Measurements from ENCODE around the gene MAGEA2.
"Not testable (repeated sequence)": the region's sequence is repeated elsewhere in the genome, so short reads cannot be mapped to it uniquely, and the experiment has no call there.

Gene MAGEA2, protein sequence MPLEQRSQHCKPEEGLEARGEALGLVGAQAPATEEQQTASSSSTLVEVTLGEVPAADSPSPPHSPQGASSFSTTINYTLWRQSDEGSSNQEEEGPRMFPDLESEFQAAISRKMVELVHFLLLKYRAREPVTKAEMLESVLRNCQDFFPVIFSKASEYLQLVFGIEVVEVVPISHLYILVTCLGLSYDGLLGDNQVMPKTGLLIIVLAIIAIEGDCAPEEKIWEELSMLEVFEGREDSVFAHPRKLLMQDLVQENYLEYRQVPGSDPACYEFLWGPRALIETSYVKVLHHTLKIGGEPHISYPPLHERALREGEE

GRCh38 chrX:152753686-152754650, at the start of gene MAGEA2:
TSS of gene MAGEA2 (minus strand) at chrX:152753842. CDS start at chrX:152751363, 2,479 bp downstream.
- not testable (repeated sequence) for DNase-seq

GRCh38 chrX:152798945-152799344, 45.3 kb upstream of the MAGEA2 start:
- no peak for DNase-seq

GRCh38 chrX:152787062-152787461, 33.4 kb upstream of the MAGEA2 start:
- not testable (repeated sequence) for DNase-seq

GRCh38 chrX:152769549-152770289, 16.1 kb upstream of the MAGEA2 start, which contains the start of gene MAGEA6:
TSS of gene MAGEA6 (minus strand) at chrX:152769689. CDS start at chrX:152767650, 2,039 bp downstream.
- DNase-seq: not testable (repeated sequence)

- not testable (repeated sequence) for DNase-seq
These were observed 12.9 kb upstream of the MAGEA2 start for GRCh38 chrX:152766562-152766961.

DNA sequence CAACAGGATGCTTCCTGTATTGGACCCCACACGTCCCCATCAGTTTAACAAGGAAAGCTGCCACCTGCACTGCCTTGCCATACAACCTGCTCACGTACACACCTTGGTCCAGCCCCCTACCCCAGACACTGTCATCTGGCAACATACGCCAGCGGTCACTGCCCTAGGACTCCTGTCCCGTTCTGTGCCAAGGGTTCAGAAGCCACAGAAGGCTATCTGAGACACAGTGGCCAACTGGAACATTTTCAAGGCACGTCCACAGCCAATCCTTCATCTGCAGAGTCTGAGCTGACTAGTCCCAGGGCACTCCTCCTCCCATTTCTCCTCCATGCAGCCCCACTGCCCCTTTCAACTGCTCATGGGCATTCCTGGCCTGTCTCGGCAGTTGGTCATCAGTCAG, 7.9 kb upstream of the MAGEA2 start:
- DNase-seq: not testable (repeated sequence)

GRCh38 chrX:152759544-152759943, 5.9 kb upstream of the MAGEA2 start:
- not testable (repeated sequence) for DNase-seq

- DNase-seq: not testable (repeated sequence)
These were observed 5.3 kb upstream of the MAGEA2 start, which contains the start of gene CSAG3 for GRCh38 chrX:152758918-152759317. TSS of gene CSAG3 (plus strand) at chrX:152759218.

DNA sequence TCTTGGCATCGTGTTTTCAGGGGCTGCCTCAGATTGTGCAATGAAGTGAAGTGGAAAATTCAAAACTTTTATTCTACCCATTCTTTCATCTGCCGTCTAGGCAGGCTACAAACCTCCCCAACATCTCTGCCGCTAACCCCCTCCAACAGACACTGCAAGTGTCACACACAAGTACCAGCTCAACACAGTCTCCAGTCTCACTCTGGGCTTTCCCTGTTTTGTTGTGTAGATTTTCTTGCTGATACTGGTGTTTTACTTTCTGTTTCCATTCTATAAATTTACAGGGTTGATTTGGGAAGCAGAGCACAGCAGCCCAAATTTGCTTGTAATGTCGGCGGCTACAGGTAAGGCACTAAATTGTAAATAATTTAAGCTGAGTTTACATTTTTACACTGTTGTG, 1.2 kb upstream of the MAGEA2 start:
- not testable (repeated sequence) for DNase-seq

GRCh38 chrX:152738560-152738959, 15.1 kb downstream of the MAGEA2 start:
- no peak for DNase-seq

GRCh38 chrX:152736528-152736927, 17.1 kb downstream of the MAGEA2 start:
- not testable (repeated sequence) for DNase-seq

DNA sequence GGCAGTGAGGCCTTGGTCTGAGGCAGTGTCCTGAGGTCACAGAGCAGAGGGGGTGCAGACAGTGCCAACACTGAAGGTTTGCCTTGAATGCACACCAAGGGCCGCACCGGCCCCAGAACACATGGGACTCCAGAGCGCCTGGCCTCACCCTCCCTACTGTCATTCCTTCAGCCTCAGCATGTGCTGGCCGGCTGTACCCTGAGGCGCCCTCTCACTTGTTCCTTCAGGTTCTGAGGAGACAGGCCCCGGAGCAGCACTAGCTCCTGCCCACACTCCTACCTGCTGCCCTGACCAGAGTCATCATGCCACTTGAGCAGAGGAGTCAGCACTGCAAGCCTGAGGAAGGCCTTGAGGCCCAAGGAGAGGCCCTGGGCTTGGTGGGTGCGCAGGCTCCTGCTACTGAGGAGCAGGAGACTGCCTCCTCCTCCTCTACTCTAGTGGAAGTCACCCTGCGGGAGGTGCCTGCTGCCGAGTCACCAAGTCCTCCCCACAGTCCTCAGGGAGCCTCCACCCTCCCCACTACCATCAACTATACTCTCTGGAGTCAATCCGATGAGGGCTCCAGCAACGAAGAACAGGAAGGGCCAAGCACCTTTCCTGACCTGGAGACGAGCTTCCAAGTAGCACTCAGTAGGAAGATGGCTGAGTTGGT, 17.7 kb downstream of the MAGEA2 start:
- no peak for DNase-seq

GRCh38 chrX:152735101-152735500, 18.5 kb downstream of the MAGEA2 start:
- DNase-seq: no peak

GRCh38 chrX:152734143-152734858, 19.3 kb downstream of the MAGEA2 start:
- not testable (repeated sequence) for DNase-seq

GRCh38 chrX:152733261-152733975, 20.2 kb downstream of the MAGEA2 start, which contains the start of the genes CSAG1 and MAGEA12:
TSS of gene CSAG1 (minus strand) at chrX:152733721. CDS start at chrX:152732460, 1,261 bp downstream.
TSS of gene MAGEA12 (plus strand) at chrX:152733757. CDS start at chrX:152736162, 2,405 bp downstream.
- DNase-seq: no peak

DNA sequence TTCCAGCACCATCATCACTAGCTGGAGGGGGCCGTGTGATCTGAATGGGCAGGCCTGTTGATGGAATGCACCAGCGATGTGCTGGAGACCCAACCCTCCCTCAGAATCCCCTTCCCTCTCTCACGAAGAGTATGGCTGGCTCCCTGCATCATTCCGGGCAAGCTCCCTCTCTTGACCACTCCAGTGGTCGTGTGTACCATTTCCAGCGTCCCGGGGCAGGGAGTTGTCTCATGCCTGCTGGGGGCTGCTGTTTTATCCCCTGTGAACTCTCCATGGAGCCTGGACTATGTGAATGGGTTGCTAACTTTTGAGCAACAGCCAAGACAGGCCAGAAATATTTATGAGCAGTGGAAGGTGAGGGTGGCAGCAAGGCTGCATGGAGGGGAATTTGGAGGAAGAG, 28.2 kb downstream of the MAGEA2 start:
- no peak for DNase-seq

DNA sequence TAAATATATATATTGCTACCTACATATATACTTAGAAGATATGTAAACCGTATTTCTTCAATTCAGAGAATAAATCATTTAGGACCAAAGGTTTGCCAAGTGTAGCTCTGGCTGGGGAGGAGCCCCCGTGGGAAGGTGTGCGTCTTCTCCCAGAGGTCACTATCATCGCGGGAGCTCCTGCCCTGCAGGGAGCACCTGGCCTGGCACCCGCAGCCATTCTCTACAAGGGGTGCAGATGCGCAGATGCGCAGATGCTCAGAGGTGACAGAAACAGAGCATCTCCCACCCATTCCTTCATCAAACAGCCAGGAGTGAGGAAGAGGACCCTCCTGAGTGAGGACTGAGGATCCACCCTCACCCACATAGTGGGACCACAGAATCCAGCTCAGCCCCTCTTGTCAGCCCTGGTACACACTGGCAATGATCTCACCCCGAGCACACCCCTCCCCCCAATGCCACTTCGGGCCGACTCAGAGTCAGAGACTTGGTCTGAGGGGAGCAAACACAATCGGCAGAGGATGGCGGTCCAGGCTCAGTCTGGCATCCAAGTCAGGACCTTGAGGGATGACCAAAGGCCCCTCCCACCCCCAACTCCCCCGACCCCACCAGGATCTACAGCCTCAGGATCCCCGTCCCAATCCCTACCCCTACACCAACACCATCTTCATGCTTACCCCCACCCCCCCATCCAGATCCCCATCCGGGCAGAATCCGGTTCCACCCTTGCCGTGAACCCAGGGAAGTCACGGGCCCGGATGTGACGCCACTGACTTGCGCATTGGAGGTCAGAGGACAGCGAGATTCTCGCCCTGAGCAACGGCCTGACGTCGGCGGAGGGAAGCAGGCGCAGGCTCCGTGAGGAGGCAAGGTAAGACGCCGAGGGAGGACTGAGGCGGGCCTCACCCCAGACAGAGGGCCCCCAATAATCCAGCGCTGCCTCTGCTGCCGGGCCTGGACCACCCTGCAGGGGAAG, 39.5 kb downstream of the MAGEA2 start, which contains the start of gene MAGEA2B:
MAGEA2B (plus strand) TSS at position 814 of the 973 bp plus-strand sequence. CDS start 2,479 bp downstream, outside the sequence.
- DNase-seq: not testable (repeated sequence)

DNA sequence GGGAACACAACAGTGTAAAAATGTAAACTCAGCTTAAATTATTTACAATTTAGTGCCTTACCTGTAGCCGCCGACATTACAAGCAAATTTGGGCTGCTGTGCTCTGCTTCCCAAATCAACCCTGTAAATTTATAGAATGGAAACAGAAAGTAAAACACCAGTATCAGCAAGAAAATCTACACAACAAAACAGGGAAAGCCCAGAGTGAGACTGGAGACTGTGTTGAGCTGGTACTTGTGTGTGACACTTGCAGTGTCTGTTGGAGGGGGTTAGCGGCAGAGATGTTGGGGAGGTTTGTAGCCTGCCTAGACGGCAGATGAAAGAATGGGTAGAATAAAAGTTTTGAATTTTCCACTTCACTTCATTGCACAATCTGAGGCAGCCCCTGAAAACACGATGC, 40.4 kb downstream of the MAGEA2 start:
- DNase-seq: not testable (repeated sequence)

- not testable (repeated sequence) for DNase-seq
These were observed 44.5 kb downstream of the MAGEA2 start, which contains the start of gene CSAG2 for GRCh38 chrX:152709173-152709572. TSS of gene CSAG2 (minus strand) at chrX:152709273. CDS start at chrX:152709112, 161 bp downstream.
